Endothelial cell of umbilical vein (primary cell): ENCODE measurements around the gene REEP5. TPM values are rescaled to one million over a fixed set of nuclear protein-coding genes. Genes with fewer than 3 reads are reported as not detected.

Experiments used
- BruUV-seq: library from RNA; stranded (reverse); fragments of 400-500 nt; replicated peaks from 2 replicates; lab custom pipeline; 2021; lab: Mats Ljungman, UMichigan
- CTCF ChIA-PET: fragments of 300-600, 350-600 bp; sonication (Branson Sonifier 250); formaldehyde crosslinking; loops from one replicate; lab custom pipeline; 2021; ENCODE audit warnings: antibody characterized with exemption, inconsistent platforms; lab: Charles Lee
- POLR2A ChIA-PET: fragments of 300-600, 350-600 bp; sonication (Branson Sonifier 250); formaldehyde crosslinking; loops from one replicate; lab custom pipeline; 2021; ENCODE audit warnings: antibody characterized with exemption, inconsistent platforms; lab: Charles Lee
- DNase-seq: peaks from one replicate; pipeline ENCODE4 v3.0.0-alpha.2; 2011; ENCODE audit warnings: low read depth, low spot score
- FAIRE-seq: peaks from 2 replicates; lab custom pipeline; 2011; peaks lifted over from hg19 to GRCh38; lab: Jason Lieb, UNC
- H2AFZ ChIP-seq: 2 replicates; pipeline ENCODE4 v1.6.0; 2012; ENCODE audit warnings: low read depth, low read length, control low read depth, inconsistent platforms
- H3K27ac ChIP-seq: 2 replicates; pipeline ENCODE4 v1.5.1; 2011; ENCODE audit warnings: low read depth, mild to moderate bottlenecking, control low read depth, low read length, moderate library complexity; ENCODE audit not compliant: insufficient read depth
- H3K27me3 ChIP-seq, 2 experiments: 2 replicates each; pipeline versions ENCODE4 v1.6.0 to v1.6.1; 2011; ENCODE audit warnings: low read length in 2 of 2, mixed read lengths in 1 of 2; ENCODE audit not compliant: control insufficient read depth in 2 of 2, insufficient read depth in 2 of 2
- H3K36me3 ChIP-seq, 2 experiments: 2 replicates in 1 of 2; 3 replicates in 1 of 2; pipeline ENCODE4 v1.5.1; 2011; ENCODE audit warnings: low read length in 2 of 2, mild to moderate bottlenecking in 1 of 2, moderate library complexity in 1 of 2; ENCODE audit not compliant: control insufficient read depth in 2 of 2, insufficient read depth in 2 of 2; ENCODE audit errors: extremely low read depth in 1 of 2
- H3K4me1 ChIP-seq: 3 replicates; pipeline ENCODE4 v1.5.1; 2011; ENCODE audit warnings: mild to moderate bottlenecking, low read length; ENCODE audit not compliant: control insufficient read depth, insufficient read depth; ENCODE audit errors: extremely low read depth
- H3K4me2 ChIP-seq: 2 replicates; pipeline ENCODE4 v1.6.1; 2011; ENCODE audit warnings: low read length, control low read depth, mixed read lengths; ENCODE audit not compliant: insufficient read depth
- H3K4me3 ChIP-seq, 3 experiments: fragments of 200-600 bp in 1 of 3; sonication (generic), shearing (Covaris generic) in 1 of 3; replicated peaks in 1 of 3; 2 replicates each; pipeline ENCODE4 v1.5.1; 2011 to 2016; ENCODE audit warnings: control low read depth in 3 of 3, low read length in 3 of 3, mild to moderate bottlenecking in 2 of 3, inconsistent platforms in 1 of 3, low read depth in 1 of 3, moderate library complexity in 1 of 3; ENCODE audit not compliant: insufficient read depth in 1 of 3
- H3K79me2 ChIP-seq: 2 replicates; pipeline ENCODE4 v1.6.0; 2012; ENCODE audit warnings: low read length, inconsistent platforms; ENCODE audit not compliant: control insufficient read depth, insufficient read depth
- H3K9ac ChIP-seq: replicated peaks from 2 replicates; pipeline ENCODE3; 2011; ENCODE audit warnings: low read length, control low read depth; ENCODE audit not compliant: insufficient read depth; ENCODE audit errors: extremely low read depth
- H3K9me1 ChIP-seq: replicated peaks from 3 replicates; pipeline ENCODE4 v1.6.0; 2011; ENCODE audit warnings: mild to moderate bottlenecking, low read length; ENCODE audit not compliant: control insufficient read depth, insufficient read depth; ENCODE audit errors: extremely low read depth
- H3K9me3 ChIP-seq: replicated peaks from 2 replicates; pipeline ENCODE4 v1.5.1; 2012; ENCODE audit warnings: low read length, inconsistent platforms; ENCODE audit not compliant: control insufficient read depth, insufficient read depth
- H4K20me1 ChIP-seq: replicated peaks from 2 replicates; pipeline ENCODE3; 2011; ENCODE audit warnings: mild to moderate bottlenecking, low read length; ENCODE audit not compliant: control insufficient read depth, insufficient read depth; ENCODE audit errors: extremely low read depth
- EZH2 ChIP-seq: IDR thresholded peaks from 2 replicates; pipeline ENCODE4 v1.6.1; 2012; ENCODE audit warnings: borderline replicate concordance, low read depth, mild to moderate bottlenecking, moderate library complexity, low read length, inconsistent platforms; ENCODE audit not compliant: severe bottlenecking
- FOS ChIP-seq: IDR thresholded peaks from 2 replicates; pipeline ENCODE4 v1.6.1; 2011; ENCODE audit warnings: mild to moderate bottlenecking, low read length, moderate library complexity, borderline replicate concordance; ENCODE audit not compliant: insufficient read depth
- GATA2 ChIP-seq: IDR thresholded peaks from 2 replicates; pipeline ENCODE4 v1.7.0; 2011; ENCODE audit warnings: low read depth, mild to moderate bottlenecking, moderate library complexity, mixed read lengths, low read length; ENCODE audit not compliant: insufficient read length, insufficient read depth
- JUN ChIP-seq: IDR thresholded peaks from 2 replicates; pipeline ENCODE4 v1.6.1; 2011; ENCODE audit warnings: borderline replicate concordance, low read depth; ENCODE audit not compliant: insufficient read length, insufficient read depth
- MYC ChIP-seq: IDR thresholded peaks from one replicate; pipeline ENCODE4 v1.6.1; 2011; ENCODE audit warnings: mild to moderate bottlenecking, low read depth, low read length
- POLR2A ChIP-seq: IDR thresholded peaks from 2 replicates; pipeline ENCODE4 v1.6.1; 2012; ENCODE audit warnings: low read depth, mild to moderate bottlenecking, control low read depth, low read length
- POLR2AphosphoS5 ChIP-seq: IDR thresholded peaks from 2 replicates; pipeline ENCODE4 v1.6.1; 2012; ENCODE audit warnings: low read depth, mild to moderate bottlenecking, control low read depth, low read length, moderate library complexity; ENCODE audit not compliant: insufficient read depth
- dilution Hi-C: fragments of 300-500 bp; cut with MboI; formaldehyde crosslinking; loops from one replicate; pipeline ENCODE4 v1.15.0; 2019; ENCODE audit warnings: low sequenced_read_pairs; ENCODE audit not compliant: extremely low pct_ligation_motif_present
- intact Hi-C: fragments of 100-400 bp; cut with micrococcal nuclease; formaldehyde crosslinking; loops from one replicate; pipeline ENCODE4 v1.10.0; 2022
- polyA plus RNA-seq, 4 experiments: library from polyadenylated mRNA; depleted of rRNA in 3 of 4; stranded (reverse) in 3 of 4; unstranded in 1 of 4; fragments of >200 nt; gene quantifications; 2 replicates each; pipeline versions ENCODE4 v1.2.1 to v1.2.3, GENCODE V29; 2011 to 2012; ENCODE audit warnings: missing spikeins in 1 of 4
- total RNA-seq: library from RNA; stranded (reverse); gene quantifications from 2 replicates; pipeline ENCODE4 v1.2.3, GENCODE V29; 2021
- TF ChIP-seq, protein P1 (sequence below): IDR thresholded peaks from 2 replicates; pipeline ENCODE4 v1.6.1; 2011; ENCODE audit not compliant: insufficient read depth, insufficient read length
- TF ChIP-seq, protein P2 (sequence below), 2 donors: IDR thresholded peaks; 1 replicate in 1 of 2; 2 replicates in 1 of 2; pipeline ENCODE4 v1.5.1; 2011; ENCODE audit warnings: low read length in 2 of 2, mild to moderate bottlenecking in 2 of 2, moderate library complexity in 2 of 2, control low read depth in 1 of 2, inconsistent platforms in 1 of 2, low read depth in 1 of 2; ENCODE audit not compliant: insufficient read depth in 1 of 2; ENCODE audit errors: extremely low read depth in 1 of 2

REEP5 gene
- total and polyA plus RNA-seq, 2 donors (not counting 3 experiments of a cell fraction or from before 2014, with no cell fraction given), result 98.0 to 163 TPM

DNA sequence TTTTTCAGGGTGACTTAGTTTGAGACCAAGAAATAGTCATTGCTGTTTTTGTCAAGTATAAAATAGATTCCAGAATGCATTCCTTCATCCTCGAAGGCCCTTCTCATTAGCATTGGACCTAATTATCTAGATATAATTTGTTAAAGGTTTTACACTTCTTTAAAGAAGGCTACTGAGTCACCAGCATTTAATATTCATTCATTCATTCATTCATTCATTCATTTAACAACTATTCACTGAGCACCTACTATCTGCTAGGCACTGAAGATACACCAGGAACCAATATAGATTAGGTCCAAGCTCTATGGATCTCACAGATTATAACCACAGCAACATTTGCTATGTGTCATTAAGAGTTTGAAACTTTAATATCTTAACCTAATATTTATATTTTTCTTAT is 11.1 kb upstream of the REEP5 start:
- dilution Hi-C loops, result no loop called here
- no peak for FAIRE-seq
- H3K4me2 ChIP-seq, result no peak overlapping the region

More for the DNA sequence above, 11.1 kb upstream of the REEP5 start:
- H3K27me3 ChIP-seq, result no peaks in the 10 kb centered on the region
- H2AFZ ChIP-seq, result no peak overlapping the region
- H3K36me3 ChIP-seq, result no peaks in the 10 kb centered on the region
- H3K4me1 ChIP-seq, result peaks cover 2% of the 10 kb centered on the region
- H4K20me1 ChIP-seq, result no peaks in the 10 kb centered on the region
- no peaks in the 10 kb centered on the region for H3K9me1 ChIP-seq
- no peaks in the 10 kb centered on the region for H3K79me2 ChIP-seq
- BruUV-seq, result no TSS peak
- POLR2A ChIA-PET, result no interaction called here
- CTCF ChIA-PET, result no interaction called here
- intact Hi-C loops, result no loop called here
- no peak for DNase-seq
- no peaks in the 10 kb centered on the region for H3K9me3 ChIP-seq
- no peak overlapping the region for H3K9ac ChIP-seq
- no peak overlapping the region for H3K27ac ChIP-seq
- TF ChIP-seq POLR2A, result no peak
- TF ChIP-seq MYC, result no peak
- TF ChIP-seq FOS, result no peak
- no peak for TF ChIP-seq GATA2
- TF ChIP-seq POLR2AphosphoS5, result no peak
- no peak for TF ChIP-seq EZH2
- TF ChIP-seq, protein P1, sequence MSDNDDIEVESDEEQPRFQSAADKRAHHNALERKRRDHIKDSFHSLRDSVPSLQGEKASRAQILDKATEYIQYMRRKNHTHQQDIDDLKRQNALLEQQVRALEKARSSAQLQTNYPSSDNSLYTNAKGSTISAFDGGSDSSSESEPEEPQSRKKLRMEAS, result no peak
- TF ChIP-seq, protein P2, sequence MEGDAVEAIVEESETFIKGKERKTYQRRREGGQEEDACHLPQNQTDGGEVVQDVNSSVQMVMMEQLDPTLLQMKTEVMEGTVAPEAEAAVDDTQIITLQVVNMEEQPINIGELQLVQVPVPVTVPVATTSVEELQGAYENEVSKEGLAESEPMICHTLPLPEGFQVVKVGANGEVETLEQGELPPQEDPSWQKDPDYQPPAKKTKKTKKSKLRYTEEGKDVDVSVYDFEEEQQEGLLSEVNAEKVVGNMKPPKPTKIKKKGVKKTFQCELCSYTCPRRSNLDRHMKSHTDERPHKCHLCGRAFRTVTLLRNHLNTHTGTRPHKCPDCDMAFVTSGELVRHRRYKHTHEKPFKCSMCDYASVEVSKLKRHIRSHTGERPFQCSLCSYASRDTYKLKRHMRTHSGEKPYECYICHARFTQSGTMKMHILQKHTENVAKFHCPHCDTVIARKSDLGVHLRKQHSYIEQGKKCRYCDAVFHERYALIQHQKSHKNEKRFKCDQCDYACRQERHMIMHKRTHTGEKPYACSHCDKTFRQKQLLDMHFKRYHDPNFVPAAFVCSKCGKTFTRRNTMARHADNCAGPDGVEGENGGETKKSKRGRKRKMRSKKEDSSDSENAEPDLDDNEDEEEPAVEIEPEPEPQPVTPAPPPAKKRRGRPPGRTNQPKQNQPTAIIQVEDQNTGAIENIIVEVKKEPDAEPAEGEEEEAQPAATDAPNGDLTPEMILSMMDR (IDR thresholded peaks at IDR 0.05; ENCODE audit: extremely low read depth in 1 of 2, insufficient read depth in 1 of 2, low read depth in 1 of 2, low read length in 2 of 2), result no peak
- no peak for TF ChIP-seq JUN
- H3K4me3 ChIP-seq, result no peak overlapping the region
